GM12874 (cell line): Measurements from ENCODE around the gene TMTC2.

Source experiments
- CTCF ChIP-seq: IDR thresholded peaks from 2 replicates; pipeline ENCODE4 v1.5.1; 2011; ENCODE audit warnings: low read depth, mild to moderate bottlenecking, control low read depth, low read length, moderate library complexity; ENCODE audit not compliant: insufficient read depth

Gene TMTC2

GRCh38 chr12:83046019-83046418 is 359.3 kb downstream of the TMTC2 start:
- TF ChIP-seq CTCF = no peak

- no peak for TF ChIP-seq CTCF
Measured at GRCh38 chr12:83049306-83049705, 362.6 kb downstream of the TMTC2 start.

GRCh38 chr12:83052890-83053541 is 366.3 kb downstream of the TMTC2 start:
- no peak for TF ChIP-seq CTCF

GRCh38 chr12:83057436-83057835 is 370.7 kb downstream of the TMTC2 start:
- no peak for TF ChIP-seq CTCF

GRCh38 chr12:83059107-83059506 is 372.4 kb downstream of the TMTC2 start:
- TF ChIP-seq CTCF = no peak

GRCh38 chr12:83065562-83065961 is 378.9 kb downstream of the TMTC2 start:
- no peak for TF ChIP-seq CTCF

GRCh38 chr12:83067981-83068380 is 381.3 kb downstream of the TMTC2 start:
- TF ChIP-seq CTCF = no peak
